GM12873 (cell line): Measurements from ENCODE around the gene NR2F1-AS1.

Experiments
- TF ChIP-seq, protein P1 (sequence below): IDR thresholded peaks from 2 replicates; pipeline ENCODE4 v1.5.1; 2012; ENCODE audit warnings: low read depth, mild to moderate bottlenecking, moderate library complexity, low read length, control low read depth; ENCODE audit not compliant: insufficient read depth; ENCODE audit errors: missing control alignments

NR2F1-AS1 gene

GRCh38 chr5:93591323-93591945 is 10.4 kb upstream of the NR2F1-AS1 start:
- TF ChIP-seq, protein P1, sequence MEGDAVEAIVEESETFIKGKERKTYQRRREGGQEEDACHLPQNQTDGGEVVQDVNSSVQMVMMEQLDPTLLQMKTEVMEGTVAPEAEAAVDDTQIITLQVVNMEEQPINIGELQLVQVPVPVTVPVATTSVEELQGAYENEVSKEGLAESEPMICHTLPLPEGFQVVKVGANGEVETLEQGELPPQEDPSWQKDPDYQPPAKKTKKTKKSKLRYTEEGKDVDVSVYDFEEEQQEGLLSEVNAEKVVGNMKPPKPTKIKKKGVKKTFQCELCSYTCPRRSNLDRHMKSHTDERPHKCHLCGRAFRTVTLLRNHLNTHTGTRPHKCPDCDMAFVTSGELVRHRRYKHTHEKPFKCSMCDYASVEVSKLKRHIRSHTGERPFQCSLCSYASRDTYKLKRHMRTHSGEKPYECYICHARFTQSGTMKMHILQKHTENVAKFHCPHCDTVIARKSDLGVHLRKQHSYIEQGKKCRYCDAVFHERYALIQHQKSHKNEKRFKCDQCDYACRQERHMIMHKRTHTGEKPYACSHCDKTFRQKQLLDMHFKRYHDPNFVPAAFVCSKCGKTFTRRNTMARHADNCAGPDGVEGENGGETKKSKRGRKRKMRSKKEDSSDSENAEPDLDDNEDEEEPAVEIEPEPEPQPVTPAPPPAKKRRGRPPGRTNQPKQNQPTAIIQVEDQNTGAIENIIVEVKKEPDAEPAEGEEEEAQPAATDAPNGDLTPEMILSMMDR = no peak

- TF ChIP-seq, protein P1 = no peak
Observed at GRCh38 chr5:93590493-93590892, 9.5 kb upstream of the NR2F1-AS1 start.

- TF ChIP-seq, protein P1 = no peak
Observed at GRCh38 chr5:93589829-93590215, 8.8 kb upstream of the NR2F1-AS1 start.

DNA sequence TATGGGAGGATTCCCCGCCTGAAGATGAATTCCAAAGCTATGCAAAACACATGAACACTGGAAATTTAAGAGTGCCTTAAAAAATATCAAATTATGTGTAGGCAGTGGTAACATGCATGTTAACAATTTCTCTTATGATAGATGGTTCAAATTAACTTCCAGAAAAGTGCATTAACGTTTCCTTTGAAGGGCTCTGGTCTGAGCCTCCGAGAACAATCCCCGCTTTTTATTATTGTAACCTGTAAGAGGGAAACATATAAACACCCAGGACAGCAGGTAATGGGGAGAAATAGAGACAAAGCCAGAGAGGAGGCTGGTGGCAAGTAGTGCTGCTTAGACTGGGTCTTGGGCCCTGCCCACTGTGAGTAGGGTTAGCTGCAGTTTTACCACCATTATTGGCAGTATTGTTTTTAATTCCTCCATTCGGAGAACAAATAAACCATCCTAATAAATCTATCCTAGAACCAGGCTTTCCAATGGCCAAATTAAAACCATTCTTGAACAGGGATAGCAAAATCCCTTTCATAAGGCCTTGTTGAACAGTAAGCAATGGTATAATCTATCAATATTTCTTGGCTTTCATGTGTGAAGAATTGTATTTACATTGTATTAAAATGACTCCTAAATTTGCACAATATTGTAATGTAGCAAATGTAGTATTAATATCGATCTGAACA is 8.3 kb upstream of the NR2F1-AS1 start:
- TF ChIP-seq, protein P1 = no peak

DNA sequence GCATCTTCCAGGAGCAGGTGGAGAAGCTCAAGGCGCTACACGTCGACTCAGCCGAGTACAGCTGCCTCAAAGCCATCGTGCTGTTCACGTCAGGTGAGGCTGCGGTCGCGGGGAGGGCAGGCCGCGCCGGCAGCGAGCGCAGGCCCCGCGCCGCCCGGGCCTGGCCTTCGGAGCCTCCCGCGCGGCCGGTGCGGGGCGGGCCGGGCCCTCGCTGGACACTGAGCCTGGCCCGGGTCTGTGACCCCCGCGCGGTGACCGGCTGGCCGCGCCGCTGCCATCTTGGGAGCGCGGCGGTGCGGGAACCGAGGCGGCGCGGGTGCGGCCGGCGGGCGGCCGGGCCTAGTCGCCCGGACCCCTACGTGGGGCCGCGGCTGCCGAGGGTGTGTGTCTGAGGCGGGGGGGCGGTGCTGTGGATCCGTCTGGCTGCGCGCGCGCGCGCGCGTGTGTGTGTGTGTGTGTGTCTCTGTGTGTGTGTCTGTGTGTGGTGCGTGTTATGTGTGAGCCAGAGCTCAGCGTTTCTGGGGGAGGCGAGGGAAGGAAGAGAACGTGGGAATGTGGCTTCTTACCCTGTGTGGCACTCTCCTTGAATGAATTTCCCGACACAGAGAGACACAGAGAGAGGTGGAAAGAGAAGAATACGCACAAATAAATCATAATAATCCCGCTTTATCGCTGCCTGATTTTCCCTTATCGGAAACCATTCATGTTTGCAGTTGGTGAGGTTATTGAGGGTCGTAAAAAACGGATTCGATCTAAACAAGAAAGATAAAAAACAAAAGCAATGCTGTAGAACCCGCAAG is 7.5 kb upstream of the NR2F1-AS1 start:
- TF ChIP-seq, protein P1 = no peak

DNA sequence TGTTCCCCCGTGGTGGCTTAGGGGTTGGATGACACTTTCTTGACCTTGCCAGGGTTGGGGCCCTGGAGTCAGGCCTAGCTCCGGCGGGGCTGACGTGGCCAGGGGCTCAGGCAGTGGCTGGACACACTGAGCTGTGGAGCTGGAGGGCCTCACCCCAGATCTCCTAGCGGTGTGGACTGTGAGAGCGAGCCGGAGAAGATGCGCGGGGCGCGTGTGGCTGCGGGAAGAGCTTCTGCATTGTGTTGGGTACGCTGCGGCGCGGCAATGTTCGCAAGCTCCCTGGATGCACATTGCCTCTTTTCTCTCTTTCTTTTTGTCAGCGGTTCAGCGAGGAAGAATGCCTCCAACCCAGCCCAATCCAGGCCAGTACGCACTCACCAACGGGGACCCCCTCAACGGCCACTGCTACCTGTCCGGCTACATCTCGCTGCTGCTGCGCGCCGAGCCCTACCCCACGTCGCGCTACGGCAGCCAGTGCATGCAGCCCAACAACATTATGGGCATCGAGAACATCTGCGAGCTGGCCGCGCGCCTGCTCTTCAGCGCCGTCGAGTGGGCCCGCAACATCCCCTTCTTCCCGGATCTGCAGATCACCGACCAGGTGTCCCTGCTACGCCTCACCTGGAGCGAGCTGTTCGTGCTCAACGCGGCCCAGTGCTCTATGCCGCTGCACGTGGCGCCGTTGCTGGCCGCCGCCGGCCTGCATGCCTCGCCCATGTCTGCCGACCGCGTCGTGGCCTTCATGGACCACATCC is 6.8 kb upstream of the NR2F1-AS1 start:
- TF ChIP-seq, protein P1 = no peak
